Measurements from ENCODE around the gene OR52E1. TPM values are rescaled to one million over a fixed set of nuclear protein-coding genes. Genes with fewer than 3 reads are reported as not detected.

OR52E1 gene
- total and polyA plus RNA-seq, 2 donors (not counting 1 experiment from before 2014, with no cell fraction given) = not detected

DNA sequence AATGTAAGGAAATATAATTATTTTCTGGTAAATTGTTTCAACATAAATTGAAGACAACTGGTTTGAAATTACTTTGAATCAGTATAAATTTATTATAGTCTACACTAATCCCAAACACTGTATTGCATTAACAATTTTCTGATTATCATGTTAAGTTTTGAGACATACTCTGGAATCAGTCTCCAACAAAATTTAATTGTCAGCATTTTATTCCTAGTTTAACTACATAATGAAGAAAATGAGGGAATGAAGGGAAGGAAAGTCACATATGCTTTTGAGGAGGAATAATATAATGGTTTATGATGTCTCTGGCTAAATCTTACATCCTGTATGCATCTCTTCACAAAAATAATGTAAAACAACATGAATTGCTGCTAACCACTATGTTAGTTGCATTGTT, 14.2 kb downstream of the OR52E1 start:
- no peaks in the 10 kb centered on the region for H3K9me3 ChIP-seq (ENCODE audit: control insufficient read depth, insufficient read depth, low read depth, low read length)
- TF ChIP-seq CTCF (conservative IDR thresholded peaks at IDR 0.05 in 1 of 2, IDR thresholded peaks at IDR 0.05 in 1 of 2; ENCODE audit: low read depth in 1 of 2, low read length in 2 of 2) = no peak
- no peak for TF ChIP-seq EZH2 (IDR thresholded peaks at IDR 0.05; ENCODE audit: low read length, missing control alignments)
- DNase-seq (ENCODE audit: low read depth in 2 of 2) = no peak

DNA sequence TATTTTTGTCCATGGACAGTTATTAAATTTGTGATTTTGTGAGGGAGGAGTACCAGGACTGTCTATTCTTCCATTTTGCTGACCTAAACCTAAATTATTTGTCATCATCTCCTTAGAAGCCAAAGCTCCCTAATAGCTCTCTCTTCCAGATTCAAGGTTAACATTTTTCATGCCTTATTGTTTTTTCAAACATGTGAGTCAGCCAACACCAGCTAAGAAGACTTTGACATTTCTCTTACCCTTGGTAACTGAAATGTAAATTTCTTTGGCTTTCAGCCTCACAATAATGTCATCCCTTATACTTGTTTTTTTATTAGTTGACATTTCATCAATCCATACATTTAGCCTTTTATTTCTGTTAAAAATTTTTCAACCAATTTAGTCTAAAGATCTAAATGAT, 19.2 kb downstream of the OR52E1 start:
- TF ChIP-seq CTCF (conservative IDR thresholded peaks at IDR 0.05 in 1 of 2, IDR thresholded peaks at IDR 0.05 in 1 of 2; ENCODE audit: low read depth in 1 of 2, low read length in 2 of 2) = no peak
- TF ChIP-seq EZH2 (IDR thresholded peaks at IDR 0.05; ENCODE audit: low read length, missing control alignments) = no peak
- no peaks in the 10 kb centered on the region for H3K79me2 ChIP-seq (ENCODE audit: control insufficient read depth, insufficient read depth, low read length)

More for the DNA sequence above, 14.2 kb downstream of the OR52E1 start:
- no peak overlapping the region for H2AFZ ChIP-seq (ENCODE audit: low read length)
- H3K9ac ChIP-seq (ENCODE audit: insufficient read depth, low read length) = no peak overlapping the region
- no peaks in the 10 kb centered on the region for H3K79me2 ChIP-seq (ENCODE audit: control insufficient read depth, insufficient read depth, low read length)
- H4K20me1 ChIP-seq (ENCODE audit: control insufficient read depth, extremely low read depth, insufficient read depth, low read length) = no peaks in the 10 kb centered on the region
- H3K4me1 ChIP-seq (ENCODE audit: control insufficient read depth, extremely low read depth, insufficient read depth, low read length) = no peaks in the 10 kb centered on the region
- no peak overlapping the region for H3K4me2 ChIP-seq (ENCODE audit: extremely low read depth, insufficient read depth, low read length)
- H3K36me3 ChIP-seq (ENCODE audit: control insufficient read depth, insufficient read depth, low read length) = no peaks in the 10 kb centered on the region
- no peaks in the 10 kb centered on the region for H3K27me3 ChIP-seq (ENCODE audit: control insufficient read depth, insufficient read depth, low read length)
- H3K27ac ChIP-seq (ENCODE audit: insufficient read depth, low read length) = no peak overlapping the region
- no peak overlapping the region for H3K4me3 ChIP-seq (replicated peaks in 1 of 4; ENCODE audit: control extremely low read depth in 1 of 4, insufficient read depth in 1 of 4, low read depth in 3 of 4, low read length in 4 of 4)

GRCh38 chr11:5090668-5091067, 21.3 kb downstream of the OR52E1 start:
- no peaks in the 10 kb centered on the region for H3K79me2 ChIP-seq (ENCODE audit: control insufficient read depth, insufficient read depth, low read length)
- H2AFZ ChIP-seq (ENCODE audit: low read length) = no peak overlapping the region
- no peak for DNase-seq (ENCODE audit: low read depth in 2 of 2)
- no peaks in the 10 kb centered on the region for H3K36me3 ChIP-seq (ENCODE audit: control insufficient read depth, insufficient read depth, low read length)
- H4K20me1 ChIP-seq (ENCODE audit: control insufficient read depth, extremely low read depth, insufficient read depth, low read length) = no peaks in the 10 kb centered on the region
- H3K9me3 ChIP-seq (ENCODE audit: control insufficient read depth, insufficient read depth, low read depth, low read length) = no peaks in the 10 kb centered on the region
- TF ChIP-seq CTCF (conservative IDR thresholded peaks at IDR 0.05 in 1 of 2, IDR thresholded peaks at IDR 0.05 in 1 of 2; ENCODE audit: low read depth in 1 of 2, low read length in 2 of 2) (no peak), EZH2 (IDR thresholded peaks at IDR 0.05; ENCODE audit: low read length, missing control alignments) (no peak)
- no peak overlapping the region for H3K4me3 ChIP-seq (replicated peaks in 1 of 4; ENCODE audit: control extremely low read depth in 1 of 4, insufficient read depth in 1 of 4, low read depth in 3 of 4, low read length in 4 of 4)
- no peaks in the 10 kb centered on the region for H3K4me1 ChIP-seq (ENCODE audit: control insufficient read depth, extremely low read depth, insufficient read depth, low read length)
- no peak overlapping the region for H3K4me2 ChIP-seq (ENCODE audit: extremely low read depth, insufficient read depth, low read length)
- no peak overlapping the region for H3K27ac ChIP-seq (ENCODE audit: insufficient read depth, low read length)
- H3K9ac ChIP-seq (ENCODE audit: insufficient read depth, low read length) = no peak overlapping the region
- no peaks in the 10 kb centered on the region for H3K27me3 ChIP-seq (ENCODE audit: control insufficient read depth, insufficient read depth, low read length)

More for the DNA sequence above, 19.2 kb downstream of the OR52E1 start:
- Histone ChIP-seq H2AFZ (ENCODE audit: low read length) (no peak overlapping the region), H3K27ac (ENCODE audit: insufficient read depth, low read length) (no peak overlapping the region), H3K4me1 (ENCODE audit: control insufficient read depth, extremely low read depth, insufficient read depth, low read length) (no peaks in the 10 kb centered on the region), H3K9ac (ENCODE audit: insufficient read depth, low read length) (no peak overlapping the region), H3K27me3 (ENCODE audit: control insufficient read depth, insufficient read depth, low read length) (no peaks in the 10 kb centered on the region), H3K4me2 (ENCODE audit: extremely low read depth, insufficient read depth, low read length) (no peak overlapping the region), H3K9me3 (ENCODE audit: control insufficient read depth, insufficient read depth, low read depth, low read length) (no peaks in the 10 kb centered on the region), H3K4me3 (replicated peaks in 1 of 4; ENCODE audit: control extremely low read depth in 1 of 4, insufficient read depth in 1 of 4, low read depth in 3 of 4, low read length in 4 of 4) (no peak overlapping the region), H4K20me1 (ENCODE audit: control insufficient read depth, extremely low read depth, insufficient read depth, low read length) (no peaks in the 10 kb centered on the region), H3K36me3 (ENCODE audit: control insufficient read depth, insufficient read depth, low read length) (no peaks in the 10 kb centered on the region)
- DNase-seq (ENCODE audit: low read depth in 2 of 2) = no peak
